HL-60/S4 treated with phorbol 12-myristate 13-acetate at 8.2 ng/mL for 4 days and 3 days (cell line): ENCODE measurements around the gene UBE2A.

Experiments
- in situ Hi-C: fragments of 300-500 bp; cut with MboI; formaldehyde crosslinking; loops from 2 replicates; pipeline ENCODE4 v1.15.0; 2022; ENCODE audit warnings: low sequenced_read_pairs

UBE2A gene

GRCh38 chrX:119606280-119607017, 32.1 kb downstream of the UBE2A start, which contains the start of gene NKRF:
Gene NKRF, minus strand, starts transcription at chrX:119606424.
- in situ Hi-C loops: no loop called here

GRCh38 chrX:119607018-119607389, 32.6 kb downstream of the UBE2A start:
- in situ Hi-C loops: no loop called here

DNA sequence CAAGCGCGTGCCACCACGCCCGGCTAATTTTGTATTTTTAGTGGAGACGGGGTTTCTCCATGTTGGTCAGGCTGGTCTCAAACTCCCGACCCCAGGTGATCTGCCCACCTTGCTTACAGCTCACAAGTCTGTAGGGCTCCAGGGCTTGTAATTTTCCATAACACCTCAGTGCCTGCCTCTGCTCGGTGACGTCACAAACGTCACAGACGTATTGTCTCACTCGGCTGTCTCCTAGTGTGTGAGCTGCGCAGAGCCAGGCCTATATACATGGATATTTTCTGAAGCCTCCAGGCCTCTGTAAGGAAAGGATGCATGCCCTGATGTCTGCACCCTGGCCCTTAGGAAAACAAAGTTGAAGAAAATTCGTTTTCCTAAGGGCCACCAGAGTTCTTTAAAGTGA, 40.4 kb downstream of the UBE2A start:
- in situ Hi-C loops: no loop called here

- in situ Hi-C loops: no loop called here
Measured at GRCh38 chrX:119617517-119618164, 43.3 kb downstream of the UBE2A start.

DNA sequence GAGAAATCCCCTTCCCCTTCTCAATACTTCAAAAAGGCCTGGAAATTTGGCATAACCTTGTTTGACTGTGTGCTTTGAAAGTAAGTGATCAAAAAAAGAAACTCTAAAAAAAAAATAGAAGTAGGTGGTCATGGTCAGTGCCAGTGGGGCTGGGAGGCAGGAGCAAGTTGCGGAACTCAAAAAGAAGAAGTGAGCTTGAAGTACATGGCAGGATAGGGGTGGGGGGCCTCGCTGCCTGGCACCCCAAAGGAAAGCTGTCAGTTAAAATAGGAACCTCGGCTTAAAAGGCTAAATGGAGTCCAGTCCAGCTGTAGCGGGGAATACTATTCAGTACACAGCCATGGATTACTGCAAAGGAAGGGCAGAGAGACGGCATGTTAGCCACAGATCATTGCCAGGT, 44.1 kb downstream of the UBE2A start:
- in situ Hi-C loops: no loop called here

GRCh38 chrX:119622356-119623232, 48.2 kb downstream of the UBE2A start:
- in situ Hi-C loops: no loop called here

GRCh38 chrX:119624417-119624816, 50.1 kb downstream of the UBE2A start:
- in situ Hi-C loops: no loop called here

DNA sequence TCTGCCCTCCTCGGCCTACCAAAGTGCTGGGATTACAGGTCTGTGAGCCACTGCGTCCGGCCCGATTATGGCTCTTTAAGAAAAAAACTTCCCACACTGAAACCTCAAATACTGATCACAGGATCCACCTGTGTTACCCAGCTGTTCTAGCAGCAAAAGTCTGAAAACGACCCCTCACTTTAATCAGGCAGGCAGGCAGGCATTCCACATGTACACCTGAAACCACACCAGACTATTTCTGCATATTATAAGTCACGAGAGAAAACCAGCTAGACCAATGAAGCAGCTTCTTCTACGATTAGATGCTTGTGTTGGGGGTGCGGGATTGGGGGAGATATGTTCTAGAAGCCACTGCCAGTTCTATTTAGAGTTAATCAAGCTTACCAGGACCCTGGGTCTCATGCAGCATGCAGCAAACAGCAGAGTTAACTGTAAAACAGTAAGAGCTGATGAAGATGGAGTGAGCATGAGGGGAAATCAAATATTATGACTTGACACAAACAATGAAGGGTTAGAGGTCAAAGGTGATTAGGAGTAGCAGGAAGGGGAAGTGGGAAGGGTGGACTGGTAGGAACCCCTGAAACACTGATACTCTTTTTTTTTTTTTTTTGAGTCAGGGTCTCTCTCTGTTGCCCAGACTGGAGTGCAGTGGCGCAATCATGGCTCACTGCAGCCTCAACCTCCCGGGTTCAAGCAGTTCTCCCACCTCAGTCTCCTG, 50.7 kb downstream of the UBE2A start:
- in situ Hi-C loops: no loop called here

- in situ Hi-C loops: no loop called here
Measured at GRCh38 chrX:119625843-119626242, 51.5 kb downstream of the UBE2A start.
